ENCODE results near the gene MED23. TPM values are rescaled to one million over a fixed set of nuclear protein-coding genes. Genes with fewer than 3 reads are reported as not detected.

Gene MED23, protein sequence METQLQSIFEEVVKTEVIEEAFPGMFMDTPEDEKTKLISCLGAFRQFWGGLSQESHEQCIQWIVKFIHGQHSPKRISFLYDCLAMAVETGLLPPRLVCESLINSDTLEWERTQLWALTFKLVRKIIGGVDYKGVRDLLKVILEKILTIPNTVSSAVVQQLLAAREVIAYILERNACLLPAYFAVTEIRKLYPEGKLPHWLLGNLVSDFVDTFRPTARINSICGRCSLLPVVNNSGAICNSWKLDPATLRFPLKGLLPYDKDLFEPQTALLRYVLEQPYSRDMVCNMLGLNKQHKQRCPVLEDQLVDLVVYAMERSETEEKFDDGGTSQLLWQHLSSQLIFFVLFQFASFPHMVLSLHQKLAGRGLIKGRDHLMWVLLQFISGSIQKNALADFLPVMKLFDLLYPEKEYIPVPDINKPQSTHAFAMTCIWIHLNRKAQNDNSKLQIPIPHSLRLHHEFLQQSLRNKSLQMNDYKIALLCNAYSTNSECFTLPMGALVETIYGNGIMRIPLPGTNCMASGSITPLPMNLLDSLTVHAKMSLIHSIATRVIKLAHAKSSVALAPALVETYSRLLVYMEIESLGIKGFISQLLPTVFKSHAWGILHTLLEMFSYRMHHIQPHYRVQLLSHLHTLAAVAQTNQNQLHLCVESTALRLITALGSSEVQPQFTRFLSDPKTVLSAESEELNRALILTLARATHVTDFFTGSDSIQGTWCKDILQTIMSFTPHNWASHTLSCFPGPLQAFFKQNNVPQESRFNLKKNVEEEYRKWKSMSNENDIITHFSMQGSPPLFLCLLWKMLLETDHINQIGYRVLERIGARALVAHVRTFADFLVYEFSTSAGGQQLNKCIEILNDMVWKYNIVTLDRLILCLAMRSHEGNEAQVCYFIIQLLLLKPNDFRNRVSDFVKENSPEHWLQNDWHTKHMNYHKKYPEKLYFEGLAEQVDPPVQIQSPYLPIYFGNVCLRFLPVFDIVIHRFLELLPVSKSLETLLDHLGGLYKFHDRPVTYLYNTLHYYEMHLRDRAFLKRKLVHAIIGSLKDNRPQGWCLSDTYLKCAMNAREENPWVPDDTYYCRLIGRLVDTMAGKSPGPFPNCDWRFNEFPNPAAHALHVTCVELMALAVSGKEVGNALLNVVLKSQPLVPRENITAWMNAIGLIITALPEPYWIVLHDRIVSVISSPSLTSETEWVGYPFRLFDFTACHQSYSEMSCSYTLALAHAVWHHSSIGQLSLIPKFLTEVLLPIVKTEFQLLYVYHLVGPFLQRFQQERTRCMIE (N-terminal part only)
- total RNA-seq, result 10 to 100 TPM; 18.1 to 46.2 (median 23.9) TPM

DNA sequence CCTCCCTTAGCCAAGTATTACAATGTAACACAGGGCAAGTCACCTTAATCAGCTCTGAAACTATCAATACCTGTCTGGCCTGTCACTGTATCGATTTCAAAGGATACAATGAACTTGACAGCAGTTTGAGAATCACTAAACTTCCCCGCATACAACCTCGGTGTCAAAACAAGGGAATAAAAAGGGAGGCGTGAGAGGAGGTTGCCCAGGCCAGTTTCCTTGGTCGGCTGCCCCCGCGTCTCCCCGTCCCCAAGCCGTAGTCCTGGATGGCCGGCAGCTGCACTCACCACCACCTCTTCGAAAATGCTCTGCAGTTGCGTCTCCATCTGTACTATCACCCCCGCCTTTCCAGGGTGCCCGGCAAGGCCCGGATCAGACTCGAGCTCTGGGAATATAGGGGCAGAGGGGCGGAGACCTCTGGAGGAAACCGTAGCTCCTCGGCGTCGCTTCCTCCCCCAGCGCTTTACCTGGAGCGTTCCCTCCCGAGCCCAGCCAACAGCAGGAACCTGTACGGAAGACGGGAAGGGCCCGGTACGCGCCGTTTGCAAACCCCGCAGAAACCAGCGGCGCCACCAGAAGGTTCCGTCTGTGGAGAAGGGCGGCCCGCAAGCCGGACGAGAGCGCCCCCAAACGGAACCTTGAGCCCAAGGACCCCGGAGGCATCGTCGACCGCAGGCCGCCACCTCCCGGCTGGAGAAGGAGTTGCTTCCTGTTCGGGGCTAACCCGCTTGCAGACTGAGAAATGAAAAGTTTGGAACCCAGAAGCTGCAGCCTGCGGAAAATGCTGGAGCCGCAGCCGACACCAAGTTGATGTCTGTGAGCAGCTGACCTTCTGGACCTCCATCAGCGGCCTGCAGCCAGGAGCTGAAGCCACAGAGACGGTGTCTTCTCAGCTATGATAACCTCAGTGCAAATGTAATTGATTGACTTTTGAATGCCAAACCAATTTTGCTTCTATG lies at the start of gene MED23:
Gene MED23, minus strand, starts transcription at position 519 of the 959 bp plus-strand sequence. Its CDS starts 193 bp downstream, at position 326.
- Histone ChIP-seq H3K4me3 (peak within 1 kb of the TSS; percentile 81 to 91 (median 87)), H3K4me1 (peaks cover 20 to 25% (median 24%) of the 10 kb centered on the region in 4 donors), H3K27ac (peak within 1 kb of the TSS; percentile 81 to 90 (median 86)), H3K36me3 (peaks cover 12 to 26% (median 15%) of the 10 kb centered on the region in 4 donors), H3K27me3 (no peaks in the 10 kb centered on the region), H3K9me3 (no peaks in the 10 kb centered on the region)
- TF ChIP-seq, protein P1, sequence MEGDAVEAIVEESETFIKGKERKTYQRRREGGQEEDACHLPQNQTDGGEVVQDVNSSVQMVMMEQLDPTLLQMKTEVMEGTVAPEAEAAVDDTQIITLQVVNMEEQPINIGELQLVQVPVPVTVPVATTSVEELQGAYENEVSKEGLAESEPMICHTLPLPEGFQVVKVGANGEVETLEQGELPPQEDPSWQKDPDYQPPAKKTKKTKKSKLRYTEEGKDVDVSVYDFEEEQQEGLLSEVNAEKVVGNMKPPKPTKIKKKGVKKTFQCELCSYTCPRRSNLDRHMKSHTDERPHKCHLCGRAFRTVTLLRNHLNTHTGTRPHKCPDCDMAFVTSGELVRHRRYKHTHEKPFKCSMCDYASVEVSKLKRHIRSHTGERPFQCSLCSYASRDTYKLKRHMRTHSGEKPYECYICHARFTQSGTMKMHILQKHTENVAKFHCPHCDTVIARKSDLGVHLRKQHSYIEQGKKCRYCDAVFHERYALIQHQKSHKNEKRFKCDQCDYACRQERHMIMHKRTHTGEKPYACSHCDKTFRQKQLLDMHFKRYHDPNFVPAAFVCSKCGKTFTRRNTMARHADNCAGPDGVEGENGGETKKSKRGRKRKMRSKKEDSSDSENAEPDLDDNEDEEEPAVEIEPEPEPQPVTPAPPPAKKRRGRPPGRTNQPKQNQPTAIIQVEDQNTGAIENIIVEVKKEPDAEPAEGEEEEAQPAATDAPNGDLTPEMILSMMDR (IDR thresholded peaks at IDR 0.05), result peak; percentile 87 to 96 (median 92)
- TF ChIP-seq POLR2A (IDR thresholded peaks at IDR 0.05), result peak in 3 of 4 donors; percentile 34 to 77 (median 54)
- no peak for TF ChIP-seq EP300 (IDR thresholded peaks at IDR 0.05)
- TF ChIP-seq POLR2AphosphoS5 (IDR thresholded peaks at IDR 0.05), result peak; percentile 73 to 86
- DNase-seq (peak; percentile 96 to 98), ATAC-seq (ENCODE audit: low FRiP score in 2 of 2) (peak; percentile 99)
- WGBS, 2 donors, result 1% methylated on average over 18 to 41 of the region's 53 CpGs

GRCh38 chr6:131673184-131673583 lies 45.1 kb upstream of the MED23 start:
- ATAC-seq (ENCODE audit: low FRiP score in 2 of 2) (no peak), DNase-seq (no peak)
- no peak overlapping the region for H3K27ac ChIP-seq
- no peaks in the 10 kb centered on the region for H3K9me3 ChIP-seq
- no peak for TF ChIP-seq POLR2A (IDR thresholded peaks at IDR 0.05)
- TF ChIP-seq, protein P1 (IDR thresholded peaks at IDR 0.05), result no peak
- no peak for TF ChIP-seq EP300 (IDR thresholded peaks at IDR 0.05)
- no peak for TF ChIP-seq POLR2AphosphoS5 (IDR thresholded peaks at IDR 0.05)
- H3K4me1 ChIP-seq, result no peaks in the 10 kb centered on the region
- no peaks in the 10 kb centered on the region for H3K36me3 ChIP-seq
- no peak overlapping the region for H3K4me3 ChIP-seq
- WGBS, 2 donors, result 91 to 94% methylated on average over 2 of the region's 2 CpGs
- H3K27me3 ChIP-seq, result no peaks in the 10 kb centered on the region

- Histone ChIP-seq H3K27me3 (no peaks in the 10 kb centered on the region), H3K27ac (no peak overlapping the region), H3K36me3 (no peaks in the 10 kb centered on the region), H3K4me3 (no peak overlapping the region), H3K9me3 (no peaks in the 10 kb centered on the region), H3K4me1 (no peaks in the 10 kb centered on the region)
- DNase-seq, result no peak
- WGBS, 2 donors, result 55 to 59% methylated on average over 1 of the region's 1 CpG
- TF ChIP-seq POLR2AphosphoS5 (IDR thresholded peaks at IDR 0.05) (no peak), POLR2A (IDR thresholded peaks at IDR 0.05) (no peak)
- ATAC-seq (ENCODE audit: low FRiP score in 2 of 2), result no peak
Measured at GRCh38 chr6:131669891-131670290, 41.8 kb upstream of the MED23 start.

GRCh38 chr6:131663578-131664165 lies 35.6 kb upstream of the MED23 start:
- WGBS, 2 donors, result 96 to 98% methylated on average over 2 of the region's 2 CpGs
- no peak for ATAC-seq (ENCODE audit: low FRiP score in 2 of 2)
- H3K27ac ChIP-seq, result no peak overlapping the region

More at GRCh38 chr6:131663578-131664165, 35.6 kb upstream of the MED23 start:
- Histone ChIP-seq H3K27me3 (no peaks in the 10 kb centered on the region), H3K9me3 (no peaks in the 10 kb centered on the region), H3K36me3 (no peaks in the 10 kb centered on the region), H3K4me3 (no peak overlapping the region), H3K4me1 (no peaks in the 10 kb centered on the region)
- no peak for DNase-seq
- TF ChIP-seq POLR2A (IDR thresholded peaks at IDR 0.05), result no peak
